C4-2B (cell line): ENCODE results near the gene ZNF445.

Experiments
- H3K27ac ChIP-seq: fragments of 450-650 bp; 2 replicates; pipeline ENCODE4 v1.5.1; 2017
- ZFX ChIP-seq: fragments of 450-650 bp; IDR thresholded peaks from 2 replicates; pipeline ENCODE4 v1.6.1; 2017
- TF ChIP-seq, protein P1 (sequence below): fragments of 450-650 bp; conservative IDR thresholded peaks from 2 replicates; pipeline ENCODE4 v1.5.1; 2017; ENCODE audit warnings: mild to moderate bottlenecking

Gene ZNF445

GRCh38 chr3:44442596-44443309 lies 34.7 kb downstream of the ZNF445 start:
- H3K27ac ChIP-seq, result no peak overlapping the region
- TF ChIP-seq ZFX, result no peak
- TF ChIP-seq, protein P1, sequence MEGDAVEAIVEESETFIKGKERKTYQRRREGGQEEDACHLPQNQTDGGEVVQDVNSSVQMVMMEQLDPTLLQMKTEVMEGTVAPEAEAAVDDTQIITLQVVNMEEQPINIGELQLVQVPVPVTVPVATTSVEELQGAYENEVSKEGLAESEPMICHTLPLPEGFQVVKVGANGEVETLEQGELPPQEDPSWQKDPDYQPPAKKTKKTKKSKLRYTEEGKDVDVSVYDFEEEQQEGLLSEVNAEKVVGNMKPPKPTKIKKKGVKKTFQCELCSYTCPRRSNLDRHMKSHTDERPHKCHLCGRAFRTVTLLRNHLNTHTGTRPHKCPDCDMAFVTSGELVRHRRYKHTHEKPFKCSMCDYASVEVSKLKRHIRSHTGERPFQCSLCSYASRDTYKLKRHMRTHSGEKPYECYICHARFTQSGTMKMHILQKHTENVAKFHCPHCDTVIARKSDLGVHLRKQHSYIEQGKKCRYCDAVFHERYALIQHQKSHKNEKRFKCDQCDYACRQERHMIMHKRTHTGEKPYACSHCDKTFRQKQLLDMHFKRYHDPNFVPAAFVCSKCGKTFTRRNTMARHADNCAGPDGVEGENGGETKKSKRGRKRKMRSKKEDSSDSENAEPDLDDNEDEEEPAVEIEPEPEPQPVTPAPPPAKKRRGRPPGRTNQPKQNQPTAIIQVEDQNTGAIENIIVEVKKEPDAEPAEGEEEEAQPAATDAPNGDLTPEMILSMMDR, result no peak

DNA sequence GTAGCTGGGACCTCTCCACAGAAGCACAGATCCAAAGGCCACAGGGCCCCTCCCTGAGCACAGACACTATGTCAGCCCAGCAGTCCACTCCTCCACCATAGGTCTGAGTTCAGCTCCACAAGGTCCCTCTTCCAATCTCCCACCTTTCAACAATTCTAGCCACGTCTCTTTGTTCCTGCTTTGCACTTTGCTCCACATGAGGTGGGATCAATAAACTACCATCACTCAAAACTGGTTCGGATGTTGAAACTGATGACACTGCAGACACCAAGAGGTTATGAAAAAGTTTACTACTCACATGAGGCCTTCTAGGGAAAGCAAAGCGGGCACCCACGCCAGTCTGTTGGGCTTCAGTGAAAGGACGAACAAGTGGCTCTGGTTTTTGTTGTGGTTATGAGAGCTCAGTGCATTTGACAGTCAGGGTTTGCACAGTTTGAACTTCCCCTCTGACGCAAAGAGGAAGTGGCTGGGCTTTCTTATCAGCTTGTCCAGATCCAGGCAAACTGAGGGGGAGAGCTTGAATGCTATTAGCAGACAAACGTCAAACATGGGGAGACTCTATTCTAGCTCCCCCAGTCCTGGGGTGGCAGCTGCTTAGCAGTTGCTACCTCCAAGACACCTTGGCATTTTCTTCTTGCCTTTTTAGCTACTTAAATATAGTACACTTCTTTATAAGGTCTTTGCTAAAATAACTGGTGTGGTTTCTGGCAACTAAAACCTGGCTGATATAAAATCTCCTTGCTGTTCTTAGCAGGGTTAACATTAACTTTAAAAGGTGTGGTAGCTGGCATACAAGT lies 37.8 kb downstream of the ZNF445 start:
- H3K27ac ChIP-seq, result no peak overlapping the region
- TF ChIP-seq, protein P1, result no peak
- no peak for TF ChIP-seq ZFX

DNA sequence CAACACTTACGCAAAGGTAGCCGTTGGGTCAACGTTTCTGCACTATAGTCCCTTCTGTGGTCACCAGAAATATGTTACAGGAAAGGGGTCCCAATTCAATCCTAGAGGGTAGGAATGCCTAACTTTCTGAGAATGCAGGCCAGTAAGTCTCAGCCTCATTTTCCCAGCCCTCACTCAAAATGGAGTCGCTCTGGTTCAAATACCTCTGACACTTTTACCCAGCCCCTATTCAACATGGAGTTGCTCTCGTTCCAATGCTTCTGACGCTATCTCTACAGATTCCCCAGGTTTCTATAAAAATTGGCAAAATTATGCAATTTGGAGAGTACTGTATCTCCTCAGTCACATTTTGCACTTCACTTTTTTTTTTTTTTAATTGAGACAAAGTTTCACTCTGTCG lies 39.7 kb downstream of the ZNF445 start:
- TF ChIP-seq, protein P1, result no peak
- TF ChIP-seq ZFX, result no peak

GRCh38 chr3:44436181-44436580 lies 41.3 kb downstream of the ZNF445 start:
- no peak overlapping the region for H3K27ac ChIP-seq
- TF ChIP-seq ZFX, result no peak
- TF ChIP-seq, protein P1, result no peak

More for the DNA sequence above, 39.7 kb downstream of the ZNF445 start:
- no peak overlapping the region for H3K27ac ChIP-seq

DNA sequence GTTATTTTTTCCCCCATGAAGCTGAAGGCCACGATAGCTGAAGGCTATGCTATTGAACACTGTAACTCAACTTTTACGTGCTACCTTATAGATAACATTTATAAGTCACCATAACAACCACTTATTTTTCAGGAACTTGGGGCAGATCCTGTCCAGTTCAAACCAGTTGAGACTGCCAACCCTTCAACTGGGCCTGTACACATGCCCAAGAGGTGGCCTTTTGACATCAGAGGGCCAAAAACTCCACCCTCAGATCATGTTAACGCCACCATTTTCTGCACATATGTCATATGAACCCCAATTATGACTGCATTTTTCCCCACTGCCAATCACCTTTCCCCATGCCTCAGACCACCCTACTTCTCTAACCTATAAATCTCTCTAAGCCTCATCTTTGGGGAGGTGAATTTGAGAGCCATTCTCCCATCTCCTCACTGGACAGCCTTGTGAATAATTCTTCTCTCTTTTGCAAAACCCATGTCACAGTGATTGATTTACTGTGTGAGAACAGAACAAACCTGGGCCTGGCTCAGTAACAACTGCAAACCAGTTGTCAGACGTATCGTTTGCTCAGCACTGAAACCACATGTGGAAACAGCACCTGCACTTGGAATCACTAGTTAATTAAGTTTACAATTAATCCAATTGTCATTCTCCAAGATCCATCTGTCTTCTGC lies 42.5 kb downstream of the ZNF445 start:
- no peak overlapping the region for H3K27ac ChIP-seq
- no peak for TF ChIP-seq ZFX
- TF ChIP-seq, protein P1, result no peak

DNA sequence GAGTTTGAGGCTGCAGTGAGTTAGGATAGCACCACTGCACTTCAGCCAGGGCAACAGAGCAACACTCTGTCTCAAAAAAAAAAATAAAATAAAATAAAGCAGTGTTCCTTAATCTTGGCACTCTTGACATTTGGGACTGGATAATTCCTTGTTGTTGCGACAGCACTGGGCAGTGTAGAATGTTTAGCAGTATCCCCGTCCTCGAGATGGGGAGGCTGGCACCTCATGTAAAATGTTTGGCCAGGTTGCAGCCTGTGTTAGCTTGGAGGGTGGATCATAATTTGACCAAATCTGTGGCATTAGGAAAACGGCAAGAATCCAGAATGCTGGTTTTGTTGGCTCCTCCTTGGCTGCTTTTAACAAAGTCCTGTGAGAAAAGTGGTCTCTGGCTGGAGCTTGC lies 47.0 kb downstream of the ZNF445 start:
- H3K27ac ChIP-seq, result no peak overlapping the region
- TF ChIP-seq, protein P1, result no peak
- TF ChIP-seq ZFX, result no peak

- no peak for TF ChIP-seq ZFX
- TF ChIP-seq, protein P1, result no peak
- H3K27ac ChIP-seq, result no peak overlapping the region
These were observed 48.0 kb downstream of the ZNF445 start for GRCh38 chr3:44429459-44429858.
